NT2/D1 (cell line): ENCODE measurements around the gene UCMA.

Experiments
- YY1 ChIP-seq: IDR thresholded peaks from 2 replicates; pipeline ENCODE4 v1.6.1; 2011; ENCODE audit not compliant: insufficient read length, insufficient read depth
- ZNF274 ChIP-seq: IDR thresholded peaks from 2 replicates; pipeline ENCODE4 v1.6.1; 2011; ENCODE audit warnings: mild to moderate bottlenecking, low read depth, low read length

- TF ChIP-seq YY1 (no peak), ZNF274 (no peak)
Measured at GRCh38 chr10:13195016-13195415, 39.2 kb downstream of the UCMA start.
